PFSK-1 (cell line): ENCODE data around the gene IMPA2.

ENCODE experiments used
- FOXP2 ChIP-seq: optimal IDR thresholded peaks from 2 replicates; pipeline ENCODE3; 2011; ENCODE audit warnings: borderline replicate concordance, control low read depth, inconsistent platforms; ENCODE audit not compliant: insufficient read depth; ENCODE audit errors: extremely low read length, extremely low read depth
- POLR2AphosphoS5 ChIP-seq: IDR thresholded peaks from 2 replicates; pipeline ENCODE4 v1.6.1; 2012; ENCODE audit warnings: low read depth, mild to moderate bottlenecking, control low read depth, low read length, moderate library complexity
- SIN3A ChIP-seq: IDR thresholded peaks from 2 replicates; pipeline ENCODE4 v1.6.1; 2012; ENCODE audit warnings: mild to moderate bottlenecking, low read length, moderate library complexity, borderline replicate concordance; ENCODE audit not compliant: insufficient read depth
- TAF1 ChIP-seq: IDR thresholded peaks from 2 replicates; pipeline ENCODE4 v1.6.1; 2012; ENCODE audit warnings: low read length, control low read depth, borderline replicate concordance; ENCODE audit not compliant: insufficient read depth
- TF ChIP-seq, protein P1 (sequence below), 2 experiments: IDR thresholded peaks; 2 replicates each; pipeline versions ENCODE4 v1.6.1 to v1.8.0; 2011 to 2012; ENCODE audit warnings: low read depth in 2 of 2, low read length in 2 of 2, control low read depth in 1 of 2, inconsistent platforms in 1 of 2, mild to moderate bottlenecking in 1 of 2, moderate library complexity in 1 of 2; ENCODE audit not compliant: insufficient read depth in 1 of 2

IMPA2 gene

DNA sequence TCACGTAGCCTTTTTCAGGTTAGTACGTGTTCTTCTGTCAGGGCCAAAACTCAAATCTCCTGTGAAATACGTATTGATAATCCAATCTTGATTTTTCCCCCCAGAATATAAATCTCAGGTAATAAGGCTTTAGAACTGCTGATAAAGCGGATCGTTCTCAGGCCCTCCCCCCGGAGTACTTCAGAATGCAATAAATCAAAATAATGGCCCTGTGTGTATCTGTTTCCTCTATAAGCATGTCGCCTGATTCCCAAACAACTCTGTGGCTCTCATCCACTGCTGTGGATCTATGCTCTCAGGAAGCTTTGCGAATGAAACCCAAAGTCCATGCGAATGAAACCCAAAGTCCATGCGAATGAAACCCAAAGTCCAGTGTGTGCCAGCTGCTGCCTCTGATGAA, 49.4 kb downstream of the IMPA2 start:
- TF ChIP-seq FOXP2 (no peak), TAF1 (no peak), POLR2AphosphoS5 (no peak), SIN3A (no peak)
- TF ChIP-seq, protein P1, sequence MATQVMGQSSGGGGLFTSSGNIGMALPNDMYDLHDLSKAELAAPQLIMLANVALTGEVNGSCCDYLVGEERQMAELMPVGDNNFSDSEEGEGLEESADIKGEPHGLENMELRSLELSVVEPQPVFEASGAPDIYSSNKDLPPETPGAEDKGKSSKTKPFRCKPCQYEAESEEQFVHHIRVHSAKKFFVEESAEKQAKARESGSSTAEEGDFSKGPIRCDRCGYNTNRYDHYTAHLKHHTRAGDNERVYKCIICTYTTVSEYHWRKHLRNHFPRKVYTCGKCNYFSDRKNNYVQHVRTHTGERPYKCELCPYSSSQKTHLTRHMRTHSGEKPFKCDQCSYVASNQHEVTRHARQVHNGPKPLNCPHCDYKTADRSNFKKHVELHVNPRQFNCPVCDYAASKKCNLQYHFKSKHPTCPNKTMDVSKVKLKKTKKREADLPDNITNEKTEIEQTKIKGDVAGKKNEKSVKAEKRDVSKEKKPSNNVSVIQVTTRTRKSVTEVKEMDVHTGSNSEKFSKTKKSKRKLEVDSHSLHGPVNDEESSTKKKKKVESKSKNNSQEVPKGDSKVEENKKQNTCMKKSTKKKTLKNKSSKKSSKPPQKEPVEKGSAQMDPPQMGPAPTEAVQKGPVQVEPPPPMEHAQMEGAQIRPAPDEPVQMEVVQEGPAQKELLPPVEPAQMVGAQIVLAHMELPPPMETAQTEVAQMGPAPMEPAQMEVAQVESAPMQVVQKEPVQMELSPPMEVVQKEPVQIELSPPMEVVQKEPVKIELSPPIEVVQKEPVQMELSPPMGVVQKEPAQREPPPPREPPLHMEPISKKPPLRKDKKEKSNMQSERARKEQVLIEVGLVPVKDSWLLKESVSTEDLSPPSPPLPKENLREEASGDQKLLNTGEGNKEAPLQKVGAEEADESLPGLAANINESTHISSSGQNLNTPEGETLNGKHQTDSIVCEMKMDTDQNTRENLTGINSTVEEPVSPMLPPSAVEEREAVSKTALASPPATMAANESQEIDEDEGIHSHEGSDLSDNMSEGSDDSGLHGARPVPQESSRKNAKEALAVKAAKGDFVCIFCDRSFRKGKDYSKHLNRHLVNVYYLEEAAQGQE (IDR thresholded peaks at IDR 0.05; ENCODE audit: insufficient read depth in 1 of 2, low read depth in 2 of 2, low read length in 2 of 2) = no peak

GRCh38 chr18:12031181-12031580, 49.9 kb downstream of the IMPA2 start:
- TF ChIP-seq POLR2AphosphoS5 = no peak
- no peak for TF ChIP-seq TAF1

DNA sequence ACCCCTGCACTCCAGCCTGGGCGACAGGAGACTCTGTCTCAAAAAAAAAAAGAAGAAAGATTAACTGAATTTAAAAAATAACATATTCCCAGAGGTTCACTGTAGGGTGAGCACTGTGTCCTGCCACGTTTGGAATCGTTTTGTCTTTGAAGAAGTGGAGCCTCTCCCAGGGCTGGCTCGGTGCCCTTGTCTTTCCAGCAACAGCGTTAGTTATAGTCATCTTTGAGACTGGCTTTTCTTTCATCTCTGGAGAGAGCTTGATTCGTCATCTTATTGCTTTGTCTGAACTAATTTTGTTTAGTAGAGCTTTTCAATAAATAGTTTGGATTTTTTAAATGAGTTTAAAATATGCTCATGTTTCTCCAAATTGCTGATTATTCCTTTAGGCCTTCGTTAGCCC, 50.5 kb downstream of the IMPA2 start:
- TF ChIP-seq SIN3A (no peak), FOXP2 (no peak), TAF1 (no peak), POLR2AphosphoS5 (no peak)
- TF ChIP-seq, protein P1 (IDR thresholded peaks at IDR 0.05; ENCODE audit: insufficient read depth in 1 of 2, low read depth in 2 of 2, low read length in 2 of 2) = no peak

DNA sequence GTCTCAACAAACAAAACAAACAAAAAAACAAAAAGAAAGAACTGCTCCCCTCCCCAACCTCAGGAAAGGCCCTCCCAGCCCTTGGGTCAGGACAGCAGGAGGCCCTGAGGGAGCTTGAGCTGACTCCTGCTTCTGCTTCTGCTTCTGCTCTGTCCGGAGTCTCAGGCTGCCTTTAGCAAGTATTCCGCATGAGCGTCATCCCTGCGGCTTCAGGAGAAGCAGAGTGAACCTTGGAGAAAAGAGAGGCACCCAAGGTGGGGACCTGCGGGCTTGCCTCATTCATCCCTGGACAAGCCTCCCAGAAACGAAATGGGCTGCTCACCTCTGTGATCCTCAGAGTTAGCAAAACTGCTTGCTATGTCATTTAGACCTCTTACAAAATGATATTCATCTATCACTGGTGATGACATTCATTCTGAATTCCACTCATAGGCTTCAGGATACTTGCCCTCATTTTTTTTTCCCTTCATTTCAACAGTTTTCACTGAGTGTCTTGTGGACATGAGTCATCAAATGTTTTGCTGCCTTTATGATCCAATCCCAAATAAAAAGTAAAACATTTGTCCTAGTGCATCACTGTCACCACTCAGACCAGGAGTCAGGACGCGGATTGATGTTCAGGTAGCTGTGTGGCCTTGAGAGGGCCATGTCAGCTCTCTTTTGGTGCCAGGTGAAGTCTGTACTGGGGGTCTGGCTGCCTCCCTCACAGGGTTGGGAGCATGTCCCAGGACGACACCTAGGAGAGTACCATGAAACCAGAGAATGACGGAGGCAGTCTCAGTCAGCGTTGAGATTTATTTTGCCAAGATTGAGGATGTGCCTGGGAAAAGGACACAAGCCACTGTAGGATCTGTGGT, 51.7 kb downstream of the IMPA2 start:
- no peak for TF ChIP-seq SIN3A
- TF ChIP-seq, protein P1 (IDR thresholded peaks at IDR 0.05; ENCODE audit: insufficient read depth in 1 of 2, low read depth in 2 of 2, low read length in 2 of 2) = no peak
- no peak for TF ChIP-seq TAF1
- no peak for TF ChIP-seq POLR2AphosphoS5
- no peak for TF ChIP-seq FOXP2

- TF ChIP-seq, protein P1 (IDR thresholded peaks at IDR 0.05; ENCODE audit: insufficient read depth in 1 of 2, low read depth in 2 of 2, low read length in 2 of 2) = no peak
- no peak for TF ChIP-seq TAF1
- TF ChIP-seq FOXP2 = no peak
- no peak for TF ChIP-seq POLR2AphosphoS5
- no peak for TF ChIP-seq SIN3A
These were observed 52.3 kb downstream of the IMPA2 start for GRCh38 chr18:12033643-12034025.
